Transverse colon (tissue), 4 donors: Measurements from ENCODE around the gene QKI. TPM values are rescaled to one million over a fixed set of nuclear protein-coding genes. Genes with fewer than 3 reads are reported as not detected.

Source experiments
- DNase-seq: peaks from one replicate; pipeline ENCODE4 v3.0.0-alpha.2; 2019
- H3K27ac ChIP-seq, 4 donors: fragments of 200-600 bp; sonication (generic); 2 replicates each; pipeline ENCODE4 v1.5.1; 2016 to 2018; ENCODE audit warnings: inconsistent platforms in 4 of 4
- H3K27me3 ChIP-seq: fragments of 200-600 bp; sonication (generic); 2 replicates; pipeline ENCODE4 v1.5.1; 2017; ENCODE audit warnings: inconsistent platforms
- H3K36me3 ChIP-seq, 4 donors: fragments of 200-600 bp; sonication (generic); 2 replicates each; pipeline ENCODE4 v1.5.1; 2017 to 2019; ENCODE audit warnings: inconsistent platforms in 4 of 4
- H3K4me1 ChIP-seq, 4 donors: fragments of 200-600 bp; sonication (generic); 2 replicates each; pipeline ENCODE4 v1.5.1; 2017 to 2020; ENCODE audit warnings: inconsistent platforms in 4 of 4
- H3K4me3 ChIP-seq, 4 donors: fragments of 200-600 bp; sonication (generic); 1 replicate in 1 of 4; 2 replicates in 3 of 4; pipeline versions ENCODE4 v1.5.1 to v1.6.1; 2017 to 2019; ENCODE audit warnings: inconsistent platforms in 4 of 4
- H3K9me3 ChIP-seq, 2 donors: fragments of 200-600 bp; sonication (generic); 2 replicates each; pipeline ENCODE4 v1.5.1; 2017 to 2019; ENCODE audit warnings: inconsistent platforms in 2 of 2
- EP300 ChIP-seq: sonication (generic); formaldehyde crosslinking; IDR thresholded peaks from one replicate; pipeline ENCODE4 v1.6.1; 2017; ENCODE audit warnings: antibody characterized with exemption, low read depth
- POLR2A ChIP-seq: fragments of 450-650 bp; IDR thresholded peaks from one replicate; pipeline ENCODE4 v1.6.1; 2016; ENCODE audit warnings: antibody characterized with exemption, mild to moderate bottlenecking, moderate library complexity
- POLR2AphosphoS5 ChIP-seq, 3 donors: sonication (generic); formaldehyde crosslinking; IDR thresholded peaks; one replicate each; pipeline ENCODE4 v1.6.1; 2016; ENCODE audit warnings: antibody characterized with exemption in 3 of 3
- WGBS, 2 donors: methylation state at CpG; one replicate each; pipeline ENCODE4 v1.1.5; 2018; ENCODE audit warnings: low coverage in 1 of 2; 5-methylcytosine and 5-hydroxymethylcytosine counted together
- in situ Hi-C, 4 donors: fragments of 200-750 bp; cut with MboI; loops; one replicate each; pipeline versions ENCODE4 v1.15.0 to v1.15.1; 2017; ENCODE audit warnings: low sequenced_read_pairs in 3 of 4, low pct_ligation_motif_present in 1 of 4, low pct_unique_long_range_greater_than_20kb in 1 of 4
- intact Hi-C: fragments of 100-400 bp; cut with DNase I; formaldehyde crosslinking; loops from one replicate; pipeline ENCODE4 v1.15.1; 2023; ENCODE audit warnings: low total_unique reads
- total RNA-seq, 4 donors: library from RNA; depleted of rRNA; stranded (reverse); fragments of >200 nt; gene quantifications; one replicate each; pipeline ENCODE4 v1.1.0, GENCODE V29; 2016
- TF ChIP-seq, protein P1 (sequence below), 5 experiments: fragments of 200-600 bp in 3 of 5; fragments of 450-650 bp in 2 of 5; sonication (generic) in 3 of 5; IDR thresholded peaks; 1 replicate in 2 of 5; 2 replicates in 3 of 5; pipeline ENCODE4 v1.5.1; 2016 to 2017; ENCODE audit warnings: antibody characterized with exemption in 5 of 5, inconsistent platforms in 3 of 5, mild to moderate bottlenecking in 2 of 5, moderate library complexity in 1 of 5

The QKI gene
- total RNA-seq, 4 donors from 2014 or later, result 8.4 to 41.8 (median 22.7) TPM

DNA sequence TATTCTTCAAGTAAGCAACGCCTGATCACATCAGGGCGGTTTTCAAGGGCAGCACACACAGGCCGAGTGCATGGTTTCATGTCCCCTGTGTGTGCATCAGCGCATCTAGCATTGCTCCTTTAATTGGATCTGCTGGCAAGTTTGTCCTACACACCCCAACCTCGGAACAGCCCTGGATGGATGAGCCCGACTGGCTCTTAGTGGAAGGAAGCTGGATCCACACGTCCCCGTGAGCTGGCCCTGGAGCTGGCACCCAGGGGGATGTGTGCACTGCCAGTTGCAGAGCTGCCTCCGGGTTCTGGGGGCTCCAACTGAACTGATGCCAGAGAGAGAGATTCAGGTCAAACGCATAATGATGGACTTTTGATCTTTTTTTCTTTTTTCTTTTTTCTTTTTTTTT, 39.2 kb upstream of the QKI start:
- no peaks in the 10 kb centered on the region for H3K27me3 ChIP-seq
- H3K36me3 ChIP-seq, result no peaks in the 10 kb centered on the region
- H3K4me1 ChIP-seq, result no peaks in the 10 kb centered on the region
- no peak overlapping the region for H3K4me3 ChIP-seq
- H3K9me3 ChIP-seq, result no peaks in the 10 kb centered on the region
- TF ChIP-seq, protein P1, sequence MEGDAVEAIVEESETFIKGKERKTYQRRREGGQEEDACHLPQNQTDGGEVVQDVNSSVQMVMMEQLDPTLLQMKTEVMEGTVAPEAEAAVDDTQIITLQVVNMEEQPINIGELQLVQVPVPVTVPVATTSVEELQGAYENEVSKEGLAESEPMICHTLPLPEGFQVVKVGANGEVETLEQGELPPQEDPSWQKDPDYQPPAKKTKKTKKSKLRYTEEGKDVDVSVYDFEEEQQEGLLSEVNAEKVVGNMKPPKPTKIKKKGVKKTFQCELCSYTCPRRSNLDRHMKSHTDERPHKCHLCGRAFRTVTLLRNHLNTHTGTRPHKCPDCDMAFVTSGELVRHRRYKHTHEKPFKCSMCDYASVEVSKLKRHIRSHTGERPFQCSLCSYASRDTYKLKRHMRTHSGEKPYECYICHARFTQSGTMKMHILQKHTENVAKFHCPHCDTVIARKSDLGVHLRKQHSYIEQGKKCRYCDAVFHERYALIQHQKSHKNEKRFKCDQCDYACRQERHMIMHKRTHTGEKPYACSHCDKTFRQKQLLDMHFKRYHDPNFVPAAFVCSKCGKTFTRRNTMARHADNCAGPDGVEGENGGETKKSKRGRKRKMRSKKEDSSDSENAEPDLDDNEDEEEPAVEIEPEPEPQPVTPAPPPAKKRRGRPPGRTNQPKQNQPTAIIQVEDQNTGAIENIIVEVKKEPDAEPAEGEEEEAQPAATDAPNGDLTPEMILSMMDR (IDR thresholded peaks at IDR 0.05), result no peak
- no peak for TF ChIP-seq POLR2A
- TF ChIP-seq POLR2AphosphoS5 (IDR thresholded peaks at IDR 0.05), result no peak
- TF ChIP-seq EP300, result no peak
- 87 to 90% methylated on average over 2 to 10 of the region's 10 CpGs for WGBS, 2 donors
- no peak for DNase-seq
- intact Hi-C loops (no loop called here), in situ Hi-C loops (no loop called here)
- H3K27ac ChIP-seq, result no peak overlapping the region

DNA sequence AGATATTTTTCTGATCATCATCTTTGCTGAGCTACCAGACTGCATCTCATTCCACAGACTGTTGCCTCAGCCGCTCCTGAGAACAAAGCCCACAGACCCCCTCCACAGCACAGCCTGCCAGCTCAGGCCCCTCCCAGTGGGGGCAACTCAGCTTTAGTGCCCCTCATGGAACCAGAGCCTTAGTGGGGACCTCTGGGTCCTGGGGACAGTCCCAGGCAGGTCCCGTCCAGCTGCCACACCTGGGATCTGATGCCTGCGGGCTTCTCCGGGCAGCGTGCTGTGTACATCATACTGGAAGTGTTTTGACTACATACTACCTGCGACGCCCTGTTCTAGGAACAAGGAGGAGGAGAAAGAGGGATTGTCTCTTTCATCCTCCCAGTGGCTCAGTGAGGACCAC, 38.3 kb upstream of the QKI start:
- no peak overlapping the region for H3K4me3 ChIP-seq
- no peaks in the 10 kb centered on the region for H3K27me3 ChIP-seq
- H3K4me1 ChIP-seq, result no peaks in the 10 kb centered on the region
- DNase-seq, result no peak
- H3K36me3 ChIP-seq, result no peaks in the 10 kb centered on the region
- no peaks in the 10 kb centered on the region for H3K9me3 ChIP-seq
- intact Hi-C loops, result no loop called here
- TF ChIP-seq, protein P1 (IDR thresholded peaks at IDR 0.05), result no peak
- TF ChIP-seq POLR2A (no peak), EP300 (no peak), POLR2AphosphoS5 (IDR thresholded peaks at IDR 0.05) (no peak)
- WGBS, 2 donors, result 85 to 100% methylated on average over 1 to 7 of the region's 7 CpGs
- in situ Hi-C loops, result no loop called here
- no peak overlapping the region for H3K27ac ChIP-seq

DNA sequence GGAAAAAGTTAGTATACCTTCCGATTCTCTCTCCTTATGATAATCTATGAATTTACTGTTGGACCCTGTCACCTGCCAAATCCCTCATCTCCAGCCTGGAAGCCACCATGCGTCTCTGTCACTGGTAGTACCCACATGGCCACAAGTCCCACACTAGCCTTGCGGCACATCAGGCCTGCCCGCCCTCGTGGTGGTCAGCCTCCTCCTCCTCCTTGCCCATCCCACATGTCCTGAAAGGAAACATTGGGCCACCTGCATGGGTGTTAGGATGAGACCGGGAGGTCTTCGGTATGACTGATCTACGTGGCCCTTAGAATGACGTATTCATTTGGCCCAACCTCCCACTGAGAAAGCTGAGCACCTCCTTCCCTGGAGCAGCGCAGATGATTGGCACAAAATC, 37.0 kb upstream of the QKI start:
- 91 to 92% methylated on average over 5 to 10 of the region's 10 CpGs for WGBS, 2 donors
- no peaks in the 10 kb centered on the region for H3K27me3 ChIP-seq
- H3K36me3 ChIP-seq, result no peaks in the 10 kb centered on the region
- H3K27ac ChIP-seq, result no peak overlapping the region
- H3K4me1 ChIP-seq, result no peaks in the 10 kb centered on the region
- TF ChIP-seq POLR2AphosphoS5 (IDR thresholded peaks at IDR 0.05) (no peak), EP300 (no peak), POLR2A (no peak)
- TF ChIP-seq, protein P1 (IDR thresholded peaks at IDR 0.05), result no peak
- H3K9me3 ChIP-seq, result no peaks in the 10 kb centered on the region
- DNase-seq, result no peak
- intact Hi-C loops (no loop called here), in situ Hi-C loops (no loop called here)
- no peak overlapping the region for H3K4me3 ChIP-seq

DNA sequence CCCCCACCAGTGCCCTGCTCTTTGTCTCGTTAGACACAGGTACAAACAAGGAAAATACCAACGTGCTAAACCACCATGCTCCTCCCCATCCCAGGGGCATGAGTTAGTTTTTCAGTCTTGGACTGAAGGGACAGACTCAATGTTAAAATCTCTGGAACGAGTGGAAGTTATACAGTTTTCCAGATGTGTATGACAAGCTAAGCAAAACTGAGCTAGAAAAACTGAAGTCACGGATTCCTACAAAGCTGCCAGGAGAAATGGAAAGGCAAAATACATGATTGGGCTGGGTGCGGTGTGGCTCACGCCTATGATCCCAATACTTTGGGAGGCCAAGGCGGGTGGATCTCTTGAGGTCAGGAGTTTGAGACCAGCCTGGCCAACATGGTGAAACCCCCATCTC, 34.3 kb upstream of the QKI start:
- TF ChIP-seq, protein P1 (IDR thresholded peaks at IDR 0.05), result no peak
- TF ChIP-seq POLR2A (no peak), EP300 (no peak)
- Histone ChIP-seq H3K4me1 (no peaks in the 10 kb centered on the region), H3K27ac (no peak overlapping the region), H3K4me3 (no peak overlapping the region), H3K27me3 (no peaks in the 10 kb centered on the region), H3K9me3 (no peaks in the 10 kb centered on the region), H3K36me3 (no peaks in the 10 kb centered on the region)
- intact Hi-C loops (no loop called here), in situ Hi-C loops (no loop called here)
- 66 to 78% methylated on average over 6 to 7 of the region's 7 CpGs for WGBS, 2 donors
- DNase-seq, result no peak
